ENCODE results near the gene ANKRD23.
"Not testable (repeated sequence)": the region's sequence is repeated elsewhere in the genome, so short reads cannot be mapped to it uniquely, and the experiment has no call there.

The ANKRD23 gene

GRCh38 chr2:96843538-96844268 is at the start of gene ANKRD23:
Gene ANKRD23 (minus strand): TSS chr2:96844021. CDS start chr2:96843992, 29 bp downstream.
- DNase-seq (ENCODE audit: low read depth in 2 of 2) = no peak

- DNase-seq (ENCODE audit: low read depth in 2 of 2) = no peak
Observed at GRCh38 chr2:96891591-96892333, 47.9 kb upstream of the ANKRD23 start.

GRCh38 chr2:96890726-96891385 is 47.0 kb upstream of the ANKRD23 start:
- no peak for DNase-seq (ENCODE audit: low read depth in 2 of 2)

GRCh38 chr2:96890252-96890651 is 46.4 kb upstream of the ANKRD23 start:
- DNase-seq (ENCODE audit: low read depth in 2 of 2) = no peak

GRCh38 chr2:96889502-96889901 is 45.7 kb upstream of the ANKRD23 start:
- not testable (repeated sequence) for DNase-seq (ENCODE audit: low read depth in 2 of 2)

- no peak for DNase-seq (ENCODE audit: low read depth in 2 of 2)
Observed at GRCh38 chr2:96888072-96889011, 44.5 kb upstream of the ANKRD23 start.

GRCh38 chr2:96887493-96888012 is 43.7 kb upstream of the ANKRD23 start:
- DNase-seq (ENCODE audit: low read depth in 2 of 2) = no peak

GRCh38 chr2:96885432-96886347 is 41.9 kb upstream of the ANKRD23 start:
- no peak for DNase-seq (ENCODE audit: low read depth in 2 of 2)

GRCh38 chr2:96884299-96885094 is 40.7 kb upstream of the ANKRD23 start:
- no peak for DNase-seq (ENCODE audit: low read depth in 2 of 2)

GRCh38 chr2:96883306-96883705 is 39.5 kb upstream of the ANKRD23 start:
- DNase-seq (ENCODE audit: low read depth in 2 of 2) = no peak

- DNase-seq (ENCODE audit: low read depth in 2 of 2) = no peak
Observed at GRCh38 chr2:96882906-96883305, 39.1 kb upstream of the ANKRD23 start.

- no peak for DNase-seq (ENCODE audit: low read depth in 2 of 2)
Observed at GRCh38 chr2:96882230-96882629, 38.4 kb upstream of the ANKRD23 start.

GRCh38 chr2:96881349-96882195 is 37.8 kb upstream of the ANKRD23 start:
- no peak for DNase-seq (ENCODE audit: low read depth in 2 of 2)

- DNase-seq (ENCODE audit: low read depth in 2 of 2) = no peak
Observed at GRCh38 chr2:96880891-96881273, 37.1 kb upstream of the ANKRD23 start.

- DNase-seq (ENCODE audit: low read depth in 2 of 2) = no peak
Observed at GRCh38 chr2:96879545-96880040, 35.8 kb upstream of the ANKRD23 start.

GRCh38 chr2:96878796-96879544 is 35.1 kb upstream of the ANKRD23 start:
- DNase-seq (ENCODE audit: low read depth in 2 of 2) = no peak

GRCh38 chr2:96878171-96878570 is 34.4 kb upstream of the ANKRD23 start:
- DNase-seq (ENCODE audit: low read depth in 2 of 2) = no peak
